GM12864 (cell line): Measurements from ENCODE around the gene HIBADH.

Experiments
- DNase-seq: peaks from one replicate; pipeline ENCODE4 v3.0.0-alpha.2; 2011; ENCODE audit warnings: low read depth
- H3K4me3 ChIP-seq: 2 replicates; pipeline ENCODE4 v1.5.1; 2011; ENCODE audit warnings: mild to moderate bottlenecking, low read depth, low read length, control low read depth
- TF ChIP-seq, protein P1 (sequence below): IDR thresholded peaks from 2 replicates; pipeline ENCODE4 v1.5.1; 2011; ENCODE audit warnings: low read depth, mild to moderate bottlenecking, moderate library complexity, low read length, control low read depth, inconsistent platforms; ENCODE audit errors: missing control alignments

Gene HIBADH

DNA sequence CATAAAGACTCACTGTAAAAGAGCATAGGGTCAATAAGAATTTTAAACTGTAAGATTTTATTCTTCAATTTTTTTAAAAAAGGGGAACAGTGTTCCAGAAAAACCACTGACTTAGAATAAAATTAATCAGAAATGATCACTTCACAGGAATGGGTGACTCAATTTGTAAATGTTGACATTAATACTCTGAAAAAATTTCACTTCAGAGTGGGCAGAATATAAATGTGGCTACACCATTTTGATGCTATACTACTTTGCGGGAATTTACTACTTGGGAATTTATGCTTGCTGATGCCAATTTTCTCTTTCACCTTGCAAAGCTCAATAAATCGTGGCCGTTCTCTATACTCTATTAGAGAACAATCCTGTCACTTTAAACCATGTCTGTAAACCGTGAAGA is 126.9 kb downstream of the HIBADH start:
- no peak for DNase-seq
- no peak overlapping the region for H3K4me3 ChIP-seq
- TF ChIP-seq, protein P1, sequence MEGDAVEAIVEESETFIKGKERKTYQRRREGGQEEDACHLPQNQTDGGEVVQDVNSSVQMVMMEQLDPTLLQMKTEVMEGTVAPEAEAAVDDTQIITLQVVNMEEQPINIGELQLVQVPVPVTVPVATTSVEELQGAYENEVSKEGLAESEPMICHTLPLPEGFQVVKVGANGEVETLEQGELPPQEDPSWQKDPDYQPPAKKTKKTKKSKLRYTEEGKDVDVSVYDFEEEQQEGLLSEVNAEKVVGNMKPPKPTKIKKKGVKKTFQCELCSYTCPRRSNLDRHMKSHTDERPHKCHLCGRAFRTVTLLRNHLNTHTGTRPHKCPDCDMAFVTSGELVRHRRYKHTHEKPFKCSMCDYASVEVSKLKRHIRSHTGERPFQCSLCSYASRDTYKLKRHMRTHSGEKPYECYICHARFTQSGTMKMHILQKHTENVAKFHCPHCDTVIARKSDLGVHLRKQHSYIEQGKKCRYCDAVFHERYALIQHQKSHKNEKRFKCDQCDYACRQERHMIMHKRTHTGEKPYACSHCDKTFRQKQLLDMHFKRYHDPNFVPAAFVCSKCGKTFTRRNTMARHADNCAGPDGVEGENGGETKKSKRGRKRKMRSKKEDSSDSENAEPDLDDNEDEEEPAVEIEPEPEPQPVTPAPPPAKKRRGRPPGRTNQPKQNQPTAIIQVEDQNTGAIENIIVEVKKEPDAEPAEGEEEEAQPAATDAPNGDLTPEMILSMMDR, result no peak

DNA sequence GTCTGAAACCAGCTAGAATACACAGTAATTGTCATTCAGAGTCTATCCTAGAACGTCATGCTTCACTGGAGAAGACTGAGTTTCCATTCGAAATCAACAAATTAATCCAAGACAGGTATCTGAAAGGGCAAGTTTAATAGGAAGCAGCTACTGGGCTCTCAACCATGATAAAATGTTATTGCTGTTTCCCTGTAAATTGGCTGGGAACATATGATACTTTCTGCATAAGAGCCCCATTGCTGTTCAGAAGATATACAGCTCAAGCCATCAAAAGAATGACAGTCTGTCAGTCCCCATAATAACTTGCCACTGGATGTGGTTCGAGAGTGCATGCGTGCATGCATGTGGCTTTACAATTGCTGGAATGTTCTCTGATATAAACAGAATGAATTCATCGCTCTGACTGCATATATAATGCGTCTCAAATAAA is 129.0 kb downstream of the HIBADH start:
- TF ChIP-seq, protein P1, result no peak
- H3K4me3 ChIP-seq, result no peak overlapping the region
- DNase-seq, result no peak

DNA sequence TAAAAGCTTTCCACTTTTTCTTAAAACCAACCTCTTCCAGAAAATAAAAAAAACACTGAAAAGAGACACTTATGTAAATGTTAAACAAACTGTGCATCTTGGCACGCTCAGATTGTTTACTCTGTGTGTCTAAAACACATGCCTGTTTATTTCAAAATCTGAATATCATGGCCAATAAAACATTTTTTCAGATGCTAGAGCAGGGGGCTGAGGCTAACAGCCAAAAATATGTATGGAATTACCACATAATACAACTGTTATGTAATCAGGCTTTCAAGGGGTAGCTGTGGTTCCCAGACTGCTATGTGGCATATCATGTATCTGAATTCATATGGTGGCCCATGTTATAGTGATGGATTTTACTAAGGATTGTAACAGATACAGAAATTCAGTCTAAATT is 130.4 kb downstream of the HIBADH start:
- no peak for DNase-seq
- TF ChIP-seq, protein P1, result no peak
- H3K4me3 ChIP-seq, result no peak overlapping the region

DNA sequence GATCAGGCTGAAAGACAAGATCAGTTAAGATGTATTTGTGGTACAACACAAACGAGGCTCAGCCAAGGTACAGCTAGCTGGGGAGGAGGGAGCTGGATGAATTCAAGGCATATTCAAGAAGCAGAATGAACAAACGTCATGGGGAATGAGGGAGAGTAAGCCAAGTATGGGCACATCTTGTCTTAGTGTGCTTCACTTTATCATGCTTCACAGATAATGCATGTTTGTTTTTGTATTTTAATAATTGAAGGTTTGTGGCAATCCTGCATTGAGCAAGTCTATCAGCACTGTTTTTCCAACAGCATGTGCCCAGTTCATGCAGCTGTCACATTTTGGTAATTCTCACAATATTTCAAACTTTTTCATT is 135.4 kb downstream of the HIBADH start:
- H3K4me3 ChIP-seq, result no peak overlapping the region
- TF ChIP-seq, protein P1, result no peak
- no peak for DNase-seq

DNA sequence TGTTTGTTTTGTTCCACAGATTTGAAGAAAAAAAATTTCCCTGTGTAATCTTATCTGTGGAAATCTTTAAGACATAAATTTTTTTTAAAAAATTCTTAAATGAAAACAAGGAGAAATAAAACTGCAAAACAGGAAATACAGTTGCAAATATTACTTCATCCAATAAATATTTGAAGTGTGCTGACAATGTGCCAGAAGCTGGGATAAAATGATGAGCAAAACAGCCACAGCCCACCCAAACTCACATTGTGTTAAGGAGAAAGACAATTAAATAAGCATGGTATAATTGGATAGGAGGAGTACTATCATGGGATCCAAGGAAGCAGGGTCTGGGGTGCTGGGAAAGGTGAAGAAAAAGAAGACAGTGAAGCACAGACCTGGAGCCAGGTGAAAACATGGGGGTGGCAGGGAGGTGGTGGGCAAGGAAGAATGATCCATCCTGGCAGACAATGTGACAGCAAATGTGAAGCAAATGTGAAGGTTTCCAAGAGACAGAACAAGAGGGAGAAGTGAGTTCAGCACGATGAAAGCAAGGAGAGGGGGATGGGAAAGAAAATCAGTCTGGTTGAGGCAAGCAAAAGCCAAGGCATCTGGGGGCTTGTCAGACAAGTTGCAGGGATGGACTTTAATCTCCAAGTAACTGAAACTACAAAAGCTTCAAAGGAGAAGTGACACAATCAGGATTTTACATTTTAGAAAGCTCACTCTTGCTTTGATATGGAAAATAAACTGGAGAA is 135.9 kb downstream of the HIBADH start:
- no peak for DNase-seq
- TF ChIP-seq, protein P1, result no peak
- H3K4me3 ChIP-seq, result no peak overlapping the region

DNA sequence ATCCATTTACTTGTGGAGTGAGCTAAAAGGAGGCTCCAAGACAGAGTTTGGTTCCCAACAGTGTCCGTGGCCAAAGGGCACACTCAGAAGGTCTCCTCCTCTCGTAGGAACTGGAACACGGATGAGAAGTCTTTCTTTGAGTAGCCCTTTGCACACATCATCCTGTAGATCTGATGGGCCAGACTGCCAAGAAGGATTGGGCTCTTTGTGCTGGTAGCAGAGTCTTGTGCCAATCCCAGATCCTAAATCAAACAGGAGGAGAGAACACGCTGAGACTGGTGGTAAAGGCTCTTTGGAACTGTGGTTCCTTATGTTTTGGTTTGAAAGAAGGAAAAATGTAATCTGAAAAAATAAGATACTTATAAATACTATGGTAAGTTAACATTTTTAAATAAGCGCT is 136.6 kb downstream of the HIBADH start:
- TF ChIP-seq, protein P1, result no peak
- DNase-seq, result no peak
- no peak overlapping the region for H3K4me3 ChIP-seq

DNA sequence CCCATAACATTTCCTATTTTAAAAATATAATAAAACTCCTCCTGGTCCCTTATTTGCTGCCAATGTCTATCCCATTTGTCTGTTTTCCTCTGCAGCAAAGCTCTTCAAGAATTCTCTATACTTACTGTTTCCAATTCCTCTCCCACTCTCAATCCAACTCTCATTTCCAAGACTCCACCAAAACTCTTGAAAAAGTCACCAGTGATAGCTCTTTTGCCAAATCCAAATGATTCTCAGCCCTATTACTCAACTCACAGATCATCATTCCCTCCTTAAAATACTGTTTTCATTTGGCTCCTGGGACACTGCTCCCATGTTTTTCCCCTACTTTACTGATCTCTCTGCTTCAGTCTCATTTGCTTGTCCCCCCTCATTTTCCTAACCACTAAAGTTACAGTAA is 139.4 kb downstream of the HIBADH start:
- TF ChIP-seq, protein P1, result no peak
- DNase-seq, result no peak
- no peak overlapping the region for H3K4me3 ChIP-seq
